Activated T-helper 1 cell treated with anti-CD3 and anti-CD28 coated beads, Interleukin-12 subunit alpha, Interleukin-12 subunit beta, Interleukin-2, Interleukin-4 antibody, amounts not matched to agents 30 ng/mL and 10 ng/mL and 1 ng/mL, durations not matched to agents 14 hours and 24 hours and 36 hours (primary cell): ENCODE measurements around the gene PGA4. TPM values are rescaled to one million over a fixed set of nuclear protein-coding genes. Genes with fewer than 3 reads are reported as not detected.

Experiments used
- DNase-seq: peaks from one replicate; pipeline ENCODE4 v3.0.0; 2021; ENCODE audit warnings: low spot score
- H3K27ac Mint-ChIP-seq: one replicate; pipeline ENCODE4 v1.8.0; 2021; ENCODE audit warnings: mild to moderate bottlenecking, mixed read lengths
- H3K27me3 Mint-ChIP-seq: one replicate; pipeline ENCODE4 v1.8.0; 2022; ENCODE audit warnings: mild to moderate bottlenecking, moderate library complexity, mixed read lengths; ENCODE audit not compliant: insufficient read depth
- H3K36me3 Mint-ChIP-seq: one replicate; pipeline ENCODE4 v1.8.0; 2021; ENCODE audit warnings: low read depth, mixed read lengths
- H3K4me1 Mint-ChIP-seq: one replicate; pipeline ENCODE4 v1.8.0; 2021; ENCODE audit warnings: low read depth, mixed read lengths
- H3K4me3 Mint-ChIP-seq: one replicate; pipeline ENCODE4 v1.8.0; 2021; ENCODE audit warnings: mild to moderate bottlenecking, moderate library complexity, mixed read lengths
- H3K9me3 Mint-ChIP-seq: one replicate; pipeline ENCODE4 v1.8.0; 2021; ENCODE audit warnings: mixed read lengths
- intact Hi-C: fragments of 100-400 bp; cut with micrococcal nuclease; formaldehyde crosslinking; loops from one replicate; pipeline ENCODE4 v1.15.1; 2024
- total RNA-seq: library from RNA; stranded (reverse); gene quantifications from 2 replicates; pipeline ENCODE4 v1.2.3, GENCODE V29; 2022

Gene PGA4
- total RNA-seq, 1 donor from 2014 or later = not detected

DNA sequence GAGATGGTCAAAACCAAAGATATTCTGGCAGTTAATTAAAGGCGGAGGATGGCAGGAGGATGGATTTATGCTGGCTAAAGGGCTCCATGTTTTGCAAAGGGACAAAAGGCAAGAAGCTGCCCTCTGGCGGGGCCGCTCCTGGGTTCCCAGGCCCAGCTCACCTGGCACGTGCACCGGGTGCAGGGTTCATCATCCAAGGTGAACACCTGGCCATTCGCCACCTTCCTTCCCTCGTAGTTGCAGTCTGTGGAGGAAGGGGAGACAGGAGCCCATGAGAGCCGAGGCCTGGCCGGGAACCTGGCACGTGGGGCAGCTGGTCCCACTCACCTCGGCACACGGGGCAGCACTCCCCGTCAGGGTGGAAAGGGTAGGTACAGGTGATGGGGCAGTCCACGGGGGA is 42.6 kb downstream of the PGA4 start:
- Mint-ChIP-seq H3K9me3 (no peaks in the 10 kb centered on the region), H3K27ac (no peak overlapping the region), H3K4me1 (no peaks in the 10 kb centered on the region), H3K36me3 (no peaks in the 10 kb centered on the region), H3K27me3 (peaks cover 2% of the 10 kb centered on the region), H3K4me3 (no peak overlapping the region)
- no peak for DNase-seq
- intact Hi-C loops = no loop called here

DNA sequence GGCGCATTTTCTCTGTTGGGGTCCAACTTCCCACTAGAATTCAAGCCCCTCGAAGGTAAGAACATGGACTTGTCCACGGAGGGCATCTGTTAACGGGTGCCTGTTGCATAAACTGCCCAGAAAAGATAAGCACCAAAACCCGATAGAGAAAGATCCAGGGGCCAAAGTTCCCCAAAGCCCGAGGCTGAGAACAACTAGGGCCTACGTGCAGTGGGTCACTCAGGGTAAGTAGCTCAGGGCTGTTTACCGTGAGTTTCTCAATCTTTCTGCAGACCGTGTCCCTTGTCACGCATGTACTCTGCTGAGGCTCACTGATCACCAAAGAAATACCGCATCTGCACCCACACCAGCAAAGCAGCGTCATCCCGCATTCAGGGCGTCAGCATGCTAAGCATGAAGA is 43.2 kb downstream of the PGA4 start:
- Mint-ChIP-seq H3K27ac (no peak overlapping the region), H3K4me1 (peaks cover 3% of the 10 kb centered on the region), H3K9me3 (no peaks in the 10 kb centered on the region), H3K27me3 (peaks cover under 1% of the 10 kb centered on the region), H3K36me3 (no peaks in the 10 kb centered on the region), H3K4me3 (no peak overlapping the region)
- DNase-seq = no peak
- intact Hi-C loops = no loop called here

DNA sequence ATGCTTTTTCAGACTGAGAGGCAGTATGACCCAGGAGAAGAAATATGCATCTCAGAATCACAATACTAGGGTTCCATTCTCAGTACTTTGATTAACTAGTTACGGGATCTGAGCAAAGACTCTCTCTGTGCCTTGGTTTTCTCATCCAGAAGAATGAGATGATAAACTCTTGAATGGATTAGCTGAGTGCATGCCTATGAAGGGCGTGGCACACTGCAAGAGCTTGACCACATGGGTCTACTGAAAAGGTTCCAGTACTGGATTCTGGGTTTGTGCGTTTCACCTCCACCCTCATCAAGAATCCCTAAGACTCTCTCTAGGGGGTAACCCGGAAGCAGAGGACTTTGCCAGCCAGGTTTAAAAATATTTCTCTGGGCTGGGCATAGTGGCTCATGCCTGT is 44.5 kb downstream of the PGA4 start:
- Mint-ChIP-seq H3K27ac (no peak overlapping the region), H3K4me1 (peaks cover 8% of the 10 kb centered on the region), H3K27me3 (no peaks in the 10 kb centered on the region), H3K36me3 (no peaks in the 10 kb centered on the region), H3K4me3 (no peak overlapping the region), H3K9me3 (no peaks in the 10 kb centered on the region)
- intact Hi-C loops = no loop called here
- DNase-seq = no peak

DNA sequence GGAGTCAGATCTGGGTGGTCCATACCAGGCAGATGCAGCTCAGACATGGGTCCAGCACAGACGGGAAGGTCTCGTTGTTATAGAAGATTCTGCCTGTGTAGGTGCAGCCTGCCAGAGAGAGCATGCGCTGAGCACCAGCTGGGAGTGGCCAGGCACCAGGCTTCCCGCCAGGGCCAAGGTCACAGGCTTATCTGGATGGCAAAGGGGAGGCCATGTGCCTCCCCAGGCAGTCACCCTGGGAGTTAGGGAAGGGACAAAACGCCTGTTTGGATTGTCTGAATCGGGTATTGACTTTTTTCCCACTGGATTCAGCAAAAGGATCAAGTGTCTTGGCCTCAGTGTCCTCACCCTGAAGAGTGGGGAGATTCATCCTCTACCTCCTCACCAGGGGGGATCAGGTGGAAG is 45.3 kb downstream of the PGA4 start:
- H3K27me3 Mint-ChIP-seq = no peaks in the 10 kb centered on the region
- no peak for DNase-seq
- no peaks in the 10 kb centered on the region for H3K36me3 Mint-ChIP-seq
- H3K4me3 Mint-ChIP-seq = no peak overlapping the region
- H3K4me1 Mint-ChIP-seq = peaks cover 8% of the 10 kb centered on the region
- no peak overlapping the region for H3K27ac Mint-ChIP-seq
- intact Hi-C loops = no loop called here
- H3K9me3 Mint-ChIP-seq = no peaks in the 10 kb centered on the region

DNA sequence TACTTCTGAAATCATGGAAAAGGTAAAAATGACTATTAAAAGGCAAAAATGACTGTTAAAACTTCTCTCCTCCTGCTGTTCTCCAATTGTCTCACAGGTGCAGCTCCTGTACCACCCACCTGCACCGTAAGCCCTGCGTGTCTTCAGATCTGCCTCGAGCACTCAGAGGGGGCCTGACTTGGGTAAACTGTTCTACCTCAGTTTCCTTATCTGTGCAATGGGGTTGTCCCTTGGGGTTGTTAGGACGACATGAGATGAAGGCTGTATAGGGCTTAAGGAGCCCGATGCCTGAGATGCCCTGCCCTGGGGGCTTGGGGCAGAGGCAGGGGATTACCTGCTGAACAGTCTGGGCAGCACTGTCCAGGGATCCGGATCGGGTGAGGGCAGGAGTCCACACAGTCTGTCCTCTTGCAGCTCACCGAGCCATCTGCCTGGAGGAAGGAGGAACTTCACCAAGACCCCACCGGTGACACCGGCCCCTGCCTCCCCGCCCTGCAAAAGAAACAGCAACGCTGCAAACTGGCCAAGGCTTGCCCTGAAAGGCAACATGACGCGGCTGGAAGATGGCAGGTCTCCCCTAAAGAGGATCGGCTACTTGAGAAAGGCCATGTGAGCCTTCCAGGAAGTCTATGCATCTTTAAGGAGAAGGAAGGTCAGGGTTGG is 46.6 kb downstream of the PGA4 start:
- Mint-ChIP-seq H3K27me3 (no peaks in the 10 kb centered on the region), H3K9me3 (no peaks in the 10 kb centered on the region), H3K27ac (no peak overlapping the region), H3K4me3 (no peak overlapping the region), H3K36me3 (no peaks in the 10 kb centered on the region), H3K4me1 (peaks cover 8% of the 10 kb centered on the region)
- no peak for DNase-seq
- intact Hi-C loops = no loop called here

DNA sequence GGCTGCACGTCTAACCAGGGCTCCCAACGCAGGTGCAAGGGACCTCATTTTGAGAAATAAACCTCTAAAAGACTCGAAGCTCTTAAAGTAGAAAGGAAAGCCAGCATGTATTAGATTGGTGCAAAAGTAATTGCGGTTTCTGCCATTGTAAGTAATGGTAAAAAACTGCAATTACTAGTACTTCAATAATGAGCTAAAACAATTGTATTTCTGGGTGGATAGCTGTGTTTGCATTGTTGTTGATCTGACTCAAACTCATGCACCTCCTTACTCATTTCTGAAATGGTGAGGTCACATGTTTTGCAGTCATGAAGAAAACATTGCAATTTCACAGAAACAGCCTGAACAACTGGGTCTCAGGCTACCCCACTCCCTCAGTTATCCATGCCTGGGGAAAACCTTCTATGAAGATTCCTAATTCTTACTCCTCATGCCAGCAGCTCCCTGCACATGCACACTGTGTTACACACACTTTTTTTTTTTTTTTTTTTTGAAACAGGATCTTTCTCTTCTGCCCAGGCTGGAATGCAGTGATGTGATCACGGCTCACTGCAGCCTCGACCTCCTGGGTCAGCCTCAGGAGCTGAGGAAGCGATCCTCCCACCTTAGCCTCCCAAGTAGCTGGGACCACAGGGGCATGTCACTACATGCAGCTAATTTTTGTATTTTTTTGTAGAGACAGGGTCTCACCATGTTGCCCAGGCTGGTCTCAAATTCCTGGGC is 48.4 kb downstream of the PGA4 start:
- H3K27me3 Mint-ChIP-seq = no peaks in the 10 kb centered on the region
- peak overlapping the region; percentile 3 for H3K4me3 Mint-ChIP-seq
- peak overlapping the region; percentile 58 for H3K27ac Mint-ChIP-seq
- H3K4me1 Mint-ChIP-seq = peaks cover 8% of the 10 kb centered on the region
- H3K9me3 Mint-ChIP-seq = no peaks in the 10 kb centered on the region
- H3K36me3 Mint-ChIP-seq = no peaks in the 10 kb centered on the region
- peak; percentile 17 for DNase-seq
- intact Hi-C loops = loop anchor here (5.0 kb wide), 1 partner anchor 208 kb away; no protein-coding TSS in a partner anchor

DNA sequence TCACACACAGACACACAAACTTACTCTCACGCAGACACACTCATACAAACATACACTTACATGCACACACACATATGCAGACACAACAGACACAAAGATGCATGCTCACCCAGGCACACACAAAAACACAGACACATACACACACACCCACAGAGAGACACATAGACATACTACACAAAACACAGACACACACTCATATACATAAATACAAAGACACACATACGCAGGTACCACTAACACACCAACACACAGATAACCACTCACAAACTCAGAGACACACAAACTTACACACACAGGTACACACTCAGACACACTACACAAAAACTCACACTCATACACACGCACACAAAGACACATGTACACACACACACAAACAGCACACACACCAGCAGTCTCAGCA is 50.6 kb downstream of the PGA4 start:
- intact Hi-C loops = loop anchor here (5.0 kb wide), 1 partner anchor 210 kb away; no protein-coding TSS in a partner anchor
- no peaks in the 10 kb centered on the region for H3K27me3 Mint-ChIP-seq
- no peaks in the 10 kb centered on the region for H3K36me3 Mint-ChIP-seq
- H3K9me3 Mint-ChIP-seq = no peaks in the 10 kb centered on the region
- H3K4me3 Mint-ChIP-seq = no peak overlapping the region
- DNase-seq = no peak
- peaks cover 8% of the 10 kb centered on the region for H3K4me1 Mint-ChIP-seq
- no peak overlapping the region for H3K27ac Mint-ChIP-seq

DNA sequence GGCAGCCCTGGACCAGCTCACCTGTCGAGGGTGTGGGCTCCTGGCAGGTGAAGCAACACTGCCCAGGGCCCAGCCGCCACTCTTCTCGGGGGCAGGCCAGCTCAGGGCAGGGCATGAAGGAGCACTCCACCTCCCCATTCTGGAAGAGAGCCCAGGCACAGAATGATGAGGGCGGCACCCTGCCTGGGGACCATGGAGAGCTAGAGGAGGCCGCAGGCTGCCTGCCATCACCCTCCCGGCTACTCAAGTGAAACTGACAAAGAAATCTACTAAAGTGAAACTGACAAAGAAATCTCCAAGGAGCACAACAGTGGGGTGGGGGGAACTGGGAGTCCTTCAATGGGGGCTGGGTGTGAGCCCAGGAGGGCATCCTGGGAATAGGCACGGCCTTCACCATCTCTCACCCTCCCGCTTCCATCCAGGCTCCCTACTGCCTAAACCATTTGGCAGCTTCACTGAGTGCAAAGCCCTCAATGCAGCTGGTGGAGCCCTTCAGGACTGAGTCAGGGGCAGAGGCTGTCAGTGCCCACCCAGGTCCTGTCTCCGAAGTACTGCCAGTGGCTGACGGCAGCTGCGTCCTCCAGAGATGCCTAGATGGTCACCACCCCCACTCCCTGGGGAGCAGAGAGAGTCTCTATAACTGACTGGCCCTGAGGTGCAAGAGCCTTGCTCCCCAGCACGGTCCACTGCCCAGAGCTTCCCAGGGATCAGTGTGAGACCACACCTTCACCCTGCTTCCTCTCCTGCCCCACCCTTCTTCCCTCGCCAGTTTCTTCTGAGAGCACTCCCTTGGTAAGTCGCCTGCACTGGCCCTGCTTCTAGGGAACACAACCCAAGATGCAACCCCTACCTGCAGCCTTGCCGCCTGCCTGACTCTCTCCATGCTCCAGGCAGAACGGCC is 51.3 kb downstream of the PGA4 start:
- intact Hi-C loops = loop anchor here (5.0 kb wide), 1 partner anchor 211 kb away; no protein-coding TSS in a partner anchor
- Mint-ChIP-seq H3K4me1 (peaks cover 12% of the 10 kb centered on the region), H3K27me3 (no peaks in the 10 kb centered on the region), H3K4me3 (no peak overlapping the region), H3K9me3 (no peaks in the 10 kb centered on the region), H3K27ac (no peak overlapping the region), H3K36me3 (no peaks in the 10 kb centered on the region)
- no peak for DNase-seq

DNA sequence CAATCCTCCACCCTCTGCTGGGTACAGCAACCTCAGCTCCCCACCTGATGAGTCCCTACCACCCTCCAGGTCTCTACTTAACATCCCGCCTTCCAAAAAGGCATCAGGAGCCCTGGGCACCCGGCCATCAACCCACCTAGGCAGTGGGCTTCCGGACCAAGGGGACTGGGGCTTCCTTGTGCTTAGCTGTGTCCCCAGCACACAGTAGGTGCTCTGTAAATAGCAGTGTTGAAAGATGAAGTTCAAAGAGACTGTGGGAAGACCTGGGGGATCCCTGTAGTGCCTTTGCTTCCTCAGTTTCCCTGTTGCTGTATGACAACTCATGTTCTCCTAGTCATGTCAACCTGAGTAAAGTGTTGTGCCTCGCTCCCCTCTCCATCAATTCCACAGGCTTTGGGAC is 51.9 kb downstream of the PGA4 start:
- Mint-ChIP-seq H3K4me1 (peaks cover 12% of the 10 kb centered on the region), H3K27me3 (no peaks in the 10 kb centered on the region), H3K36me3 (no peaks in the 10 kb centered on the region), H3K27ac (no peak overlapping the region), H3K4me3 (no peak overlapping the region), H3K9me3 (no peaks in the 10 kb centered on the region)
- no peak for DNase-seq
- intact Hi-C loops = loop anchor here (5.0 kb wide), 1 partner anchor 212 kb away; no protein-coding TSS in a partner anchor

DNA sequence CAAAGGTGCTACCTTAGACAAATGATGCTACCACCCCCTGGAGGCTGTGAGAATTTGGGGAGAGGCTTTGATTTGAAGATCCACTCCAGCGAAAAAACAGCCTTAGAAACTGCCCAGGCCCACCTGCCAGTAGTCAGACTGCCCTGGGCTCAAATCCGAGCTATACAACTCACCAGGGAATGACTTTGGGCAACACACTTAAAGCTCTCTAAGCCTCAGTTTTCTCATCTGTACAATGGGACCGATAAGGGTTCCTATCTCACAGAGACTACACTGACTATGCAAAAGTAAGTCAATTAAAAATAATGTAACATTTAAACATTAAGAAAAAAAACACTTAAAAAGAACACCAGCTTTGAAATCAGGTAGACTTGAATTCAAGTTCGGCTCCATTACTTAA is 53.0 kb downstream of the PGA4 start:
- intact Hi-C loops = no loop called here

DNA sequence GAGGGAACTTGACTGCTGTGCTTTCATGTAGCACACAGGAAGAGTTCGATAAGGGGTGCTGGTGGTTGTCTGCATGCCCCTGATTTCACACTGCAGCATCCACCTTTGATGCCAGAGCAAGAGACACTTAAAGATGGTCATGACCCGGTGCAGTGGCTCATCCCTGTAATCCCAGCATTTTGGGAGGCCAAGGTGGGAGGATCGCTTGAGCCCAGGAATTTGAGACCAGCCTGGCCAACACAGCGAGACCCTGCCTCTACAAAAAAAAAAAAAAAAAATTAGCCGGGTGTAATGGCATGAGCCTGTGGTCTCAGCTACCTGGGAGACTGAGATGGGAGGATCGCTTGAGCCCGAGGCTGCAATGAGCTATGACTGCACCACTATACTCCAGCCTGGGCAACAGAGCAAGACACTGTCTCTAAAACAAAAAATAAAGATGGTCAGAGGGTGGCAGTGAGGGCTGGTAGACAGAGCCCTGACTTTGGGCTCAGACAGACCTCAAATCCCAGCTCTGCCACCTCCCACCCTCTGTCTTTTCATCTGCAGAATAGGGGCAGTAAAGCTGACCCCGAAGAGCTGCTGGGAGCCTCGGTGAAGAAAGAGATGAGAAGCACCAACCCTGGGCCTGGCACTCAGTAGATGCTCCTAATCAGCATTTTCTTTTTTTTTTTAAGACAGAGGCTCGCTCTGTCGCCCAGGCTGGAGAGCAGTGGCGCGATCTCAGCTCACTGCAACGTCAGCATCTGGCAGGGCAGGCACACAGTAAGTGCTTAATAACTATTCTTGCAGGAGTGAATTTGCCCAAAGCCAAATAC is 55.2 kb downstream of the PGA4 start:
- no peaks in the 10 kb centered on the region for H3K36me3 Mint-ChIP-seq
- no peak overlapping the region for H3K27ac Mint-ChIP-seq
- H3K4me1 Mint-ChIP-seq = peaks cover 4% of the 10 kb centered on the region

More for the DNA sequence above, 53.0 kb downstream of the PGA4 start:
- no peak overlapping the region for H3K4me3 Mint-ChIP-seq
- no peak overlapping the region for H3K27ac Mint-ChIP-seq
- H3K27me3 Mint-ChIP-seq = peaks cover 1% of the 10 kb centered on the region
- no peaks in the 10 kb centered on the region for H3K36me3 Mint-ChIP-seq
- no peak for DNase-seq
- H3K4me1 Mint-ChIP-seq = peaks cover 11% of the 10 kb centered on the region
- no peaks in the 10 kb centered on the region for H3K9me3 Mint-ChIP-seq

DNA sequence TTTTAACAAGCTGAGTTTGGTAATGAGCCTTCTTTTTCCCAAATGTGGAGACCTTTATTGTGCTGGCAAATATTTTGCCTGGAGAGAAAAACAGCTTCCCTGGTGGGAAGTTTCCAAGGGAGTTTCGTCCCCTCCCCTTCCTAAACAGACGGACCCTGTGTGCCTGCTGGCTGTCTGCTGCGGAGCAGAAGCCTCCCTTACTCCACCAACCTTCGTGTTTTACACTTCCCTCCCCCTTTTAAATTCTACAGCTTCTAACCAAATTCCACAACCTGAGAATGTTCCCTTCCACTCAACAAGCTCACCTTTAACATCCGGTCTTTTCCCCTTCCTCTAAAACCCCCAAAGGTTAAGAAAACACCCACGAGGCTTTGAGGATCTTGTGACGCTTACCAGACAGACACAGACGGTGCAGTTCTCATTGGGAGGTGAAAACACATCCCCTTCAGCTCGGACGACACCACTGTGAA is 55.9 kb downstream of the PGA4 start:
- Mint-ChIP-seq H3K27ac (no peak overlapping the region), H3K4me1 (peaks cover 4% of the 10 kb centered on the region), H3K9me3 (no peaks in the 10 kb centered on the region), H3K4me3 (no peak overlapping the region), H3K27me3 (peaks cover 1% of the 10 kb centered on the region), H3K36me3 (no peaks in the 10 kb centered on the region)
- no peak for DNase-seq
- intact Hi-C loops = no loop called here

More for the DNA sequence above, 55.2 kb downstream of the PGA4 start:
- no peak overlapping the region for H3K4me3 Mint-ChIP-seq
- peaks cover 1% of the 10 kb centered on the region for H3K27me3 Mint-ChIP-seq
- no peaks in the 10 kb centered on the region for H3K9me3 Mint-ChIP-seq
- DNase-seq = no peak
- intact Hi-C loops = no loop called here
